Endometrial microvascular endothelial cells (primary cell): ENCODE data around the gene ATP2B2. TPM values are rescaled to one million over a fixed set of nuclear protein-coding genes. Genes with fewer than 3 reads are reported as not detected.

Experiments used
- in situ Hi-C: cut with HindIII; loops from 2 replicates; pipeline ENCODE4 v1.10.0; 2017; ENCODE audit warnings: low sequenced_read_pairs, low pct_unique_long_range_greater_than_20kb; ENCODE audit errors: inconsistent ontology term
- total RNA-seq: library from RNA; depleted of rRNA; stranded (reverse); fragments of >200 nt; gene quantifications from one replicate; pipeline ENCODE4 v1.2.3, GENCODE V29; 2015; ENCODE audit errors: inconsistent ontology term

ATP2B2 gene
- total RNA-seq, 1 donor from 2014 or later: not detected

- in situ Hi-C loops: no loop called here
Measured at GRCh38 chr3:10483364-10483675, 22.1 kb downstream of the ATP2B2 start.

GRCh38 chr3:10482631-10483363 is 22.6 kb downstream of the ATP2B2 start:
- in situ Hi-C loops: no loop called here

GRCh38 chr3:10480871-10481378 is 24.5 kb downstream of the ATP2B2 start:
- in situ Hi-C loops: no loop called here

GRCh38 chr3:10479311-10479710 is 26.1 kb downstream of the ATP2B2 start:
- in situ Hi-C loops: no loop called here

GRCh38 chr3:10475983-10476382 is 29.4 kb downstream of the ATP2B2 start:
- in situ Hi-C loops: no loop called here

GRCh38 chr3:10474847-10475246 is 30.5 kb downstream of the ATP2B2 start:
- in situ Hi-C loops: no loop called here

- in situ Hi-C loops: no loop called here
Measured at GRCh38 chr3:10474275-10474646, 31.1 kb downstream of the ATP2B2 start.

- in situ Hi-C loops: no loop called here
Measured at GRCh38 chr3:10473581-10474274, 31.7 kb downstream of the ATP2B2 start.

- in situ Hi-C loops: no loop called here
Measured at GRCh38 chr3:10472877-10473440, 32.4 kb downstream of the ATP2B2 start.

- in situ Hi-C loops: no loop called here
Measured at GRCh38 chr3:10471054-10471688, 34.2 kb downstream of the ATP2B2 start.

GRCh38 chr3:10470120-10471053 is 35.0 kb downstream of the ATP2B2 start:
- in situ Hi-C loops: no loop called here

GRCh38 chr3:10469441-10470119 is 35.8 kb downstream of the ATP2B2 start:
- in situ Hi-C loops: no loop called here

GRCh38 chr3:10468613-10469354 is 36.6 kb downstream of the ATP2B2 start:
- in situ Hi-C loops: no loop called here

GRCh38 chr3:10467904-10468612 is 37.3 kb downstream of the ATP2B2 start:
- in situ Hi-C loops: no loop called here

GRCh38 chr3:10467204-10467603 is 38.2 kb downstream of the ATP2B2 start:
- in situ Hi-C loops: no loop called here

GRCh38 chr3:10466186-10466585 is 39.2 kb downstream of the ATP2B2 start:
- in situ Hi-C loops: no loop called here

- in situ Hi-C loops: no loop called here
Measured at GRCh38 chr3:10465161-10465560, 40.2 kb downstream of the ATP2B2 start.
